ENCODE data around the gene NCF2.

DNA sequence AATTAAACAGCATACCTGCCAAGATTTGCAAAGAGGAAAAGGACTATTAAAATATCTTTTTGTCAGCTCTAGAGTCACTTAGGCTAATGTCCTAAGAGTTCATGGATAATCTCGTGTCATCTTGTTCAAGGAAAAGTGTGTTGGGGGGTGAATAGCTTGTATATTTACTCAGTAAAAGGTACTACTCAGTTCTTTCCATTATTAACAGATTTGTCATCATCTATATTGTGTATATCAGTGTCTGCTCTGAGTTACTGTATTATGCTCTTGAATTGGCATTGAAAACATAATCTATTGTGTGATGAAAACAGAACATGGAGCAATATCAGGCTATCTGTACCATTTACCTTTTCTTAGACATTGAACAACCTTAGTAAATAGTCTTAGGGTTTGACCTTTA lies 76.0 kb downstream of the NCF2 start:
- TF ChIP-seq, protein P1, sequence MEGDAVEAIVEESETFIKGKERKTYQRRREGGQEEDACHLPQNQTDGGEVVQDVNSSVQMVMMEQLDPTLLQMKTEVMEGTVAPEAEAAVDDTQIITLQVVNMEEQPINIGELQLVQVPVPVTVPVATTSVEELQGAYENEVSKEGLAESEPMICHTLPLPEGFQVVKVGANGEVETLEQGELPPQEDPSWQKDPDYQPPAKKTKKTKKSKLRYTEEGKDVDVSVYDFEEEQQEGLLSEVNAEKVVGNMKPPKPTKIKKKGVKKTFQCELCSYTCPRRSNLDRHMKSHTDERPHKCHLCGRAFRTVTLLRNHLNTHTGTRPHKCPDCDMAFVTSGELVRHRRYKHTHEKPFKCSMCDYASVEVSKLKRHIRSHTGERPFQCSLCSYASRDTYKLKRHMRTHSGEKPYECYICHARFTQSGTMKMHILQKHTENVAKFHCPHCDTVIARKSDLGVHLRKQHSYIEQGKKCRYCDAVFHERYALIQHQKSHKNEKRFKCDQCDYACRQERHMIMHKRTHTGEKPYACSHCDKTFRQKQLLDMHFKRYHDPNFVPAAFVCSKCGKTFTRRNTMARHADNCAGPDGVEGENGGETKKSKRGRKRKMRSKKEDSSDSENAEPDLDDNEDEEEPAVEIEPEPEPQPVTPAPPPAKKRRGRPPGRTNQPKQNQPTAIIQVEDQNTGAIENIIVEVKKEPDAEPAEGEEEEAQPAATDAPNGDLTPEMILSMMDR (IDR thresholded peaks at IDR 0.05) = no peak
- no peak for TF ChIP-seq EZH2 (IDR thresholded peaks at IDR 0.05; ENCODE audit: borderline replicate concordance, insufficient read depth, low read depth, low read length, poor library complexity, severe bottlenecking)

All from B cell (primary cell).